AG10803 (cell line): ENCODE measurements around the gene TRPM1.

Experiments
- DNase-seq: peaks from one replicate; pipeline ENCODE4 v3.0.0; 2010; ENCODE audit warnings: low read depth
- H3K4me3 ChIP-seq: 2 replicates; pipeline ENCODE4 v1.5.1; 2011; ENCODE audit warnings: mild to moderate bottlenecking, low read length, control low read depth
- TF ChIP-seq, protein P1 (sequence below): conservative IDR thresholded peaks from 2 replicates; pipeline ENCODE4 v1.5.1; 2011; ENCODE audit warnings: mild to moderate bottlenecking, low read length, control low read depth, inconsistent platforms

The TRPM1 gene

DNA sequence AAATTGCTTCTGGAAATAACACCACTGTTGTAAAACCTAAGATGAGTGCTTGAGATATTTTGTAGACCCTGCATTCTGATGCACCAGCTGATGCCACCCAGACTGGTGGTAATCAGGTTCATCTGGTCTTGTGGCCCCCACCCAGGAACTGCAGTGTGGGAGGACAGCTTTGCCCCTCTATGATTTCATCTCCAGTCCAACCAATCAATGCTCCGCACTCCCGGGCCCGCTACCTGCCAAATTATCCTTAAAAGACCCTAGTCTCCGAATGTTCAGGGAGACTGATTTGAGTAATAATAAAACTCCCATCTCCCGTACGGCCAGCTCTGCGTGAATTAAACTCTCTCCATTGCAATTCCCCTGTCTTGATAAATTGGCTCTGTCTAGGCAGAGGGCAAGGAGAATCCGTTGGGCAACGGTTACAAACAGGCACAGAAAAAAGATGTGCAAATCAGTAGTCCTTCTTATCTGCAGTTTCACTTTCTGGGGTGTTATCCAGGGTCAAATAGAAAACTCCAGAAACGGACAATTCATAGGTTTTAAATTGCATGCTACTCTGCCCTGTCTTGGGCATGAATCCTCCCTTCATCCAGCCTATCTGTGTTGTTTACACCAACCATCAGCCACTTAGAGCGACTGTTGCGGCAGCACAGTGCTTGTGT is 29.2 kb upstream of the TRPM1 start:
- TF ChIP-seq, protein P1, sequence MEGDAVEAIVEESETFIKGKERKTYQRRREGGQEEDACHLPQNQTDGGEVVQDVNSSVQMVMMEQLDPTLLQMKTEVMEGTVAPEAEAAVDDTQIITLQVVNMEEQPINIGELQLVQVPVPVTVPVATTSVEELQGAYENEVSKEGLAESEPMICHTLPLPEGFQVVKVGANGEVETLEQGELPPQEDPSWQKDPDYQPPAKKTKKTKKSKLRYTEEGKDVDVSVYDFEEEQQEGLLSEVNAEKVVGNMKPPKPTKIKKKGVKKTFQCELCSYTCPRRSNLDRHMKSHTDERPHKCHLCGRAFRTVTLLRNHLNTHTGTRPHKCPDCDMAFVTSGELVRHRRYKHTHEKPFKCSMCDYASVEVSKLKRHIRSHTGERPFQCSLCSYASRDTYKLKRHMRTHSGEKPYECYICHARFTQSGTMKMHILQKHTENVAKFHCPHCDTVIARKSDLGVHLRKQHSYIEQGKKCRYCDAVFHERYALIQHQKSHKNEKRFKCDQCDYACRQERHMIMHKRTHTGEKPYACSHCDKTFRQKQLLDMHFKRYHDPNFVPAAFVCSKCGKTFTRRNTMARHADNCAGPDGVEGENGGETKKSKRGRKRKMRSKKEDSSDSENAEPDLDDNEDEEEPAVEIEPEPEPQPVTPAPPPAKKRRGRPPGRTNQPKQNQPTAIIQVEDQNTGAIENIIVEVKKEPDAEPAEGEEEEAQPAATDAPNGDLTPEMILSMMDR: no peak
- no peak overlapping the region for H3K4me3 ChIP-seq
- DNase-seq: no peak

DNA sequence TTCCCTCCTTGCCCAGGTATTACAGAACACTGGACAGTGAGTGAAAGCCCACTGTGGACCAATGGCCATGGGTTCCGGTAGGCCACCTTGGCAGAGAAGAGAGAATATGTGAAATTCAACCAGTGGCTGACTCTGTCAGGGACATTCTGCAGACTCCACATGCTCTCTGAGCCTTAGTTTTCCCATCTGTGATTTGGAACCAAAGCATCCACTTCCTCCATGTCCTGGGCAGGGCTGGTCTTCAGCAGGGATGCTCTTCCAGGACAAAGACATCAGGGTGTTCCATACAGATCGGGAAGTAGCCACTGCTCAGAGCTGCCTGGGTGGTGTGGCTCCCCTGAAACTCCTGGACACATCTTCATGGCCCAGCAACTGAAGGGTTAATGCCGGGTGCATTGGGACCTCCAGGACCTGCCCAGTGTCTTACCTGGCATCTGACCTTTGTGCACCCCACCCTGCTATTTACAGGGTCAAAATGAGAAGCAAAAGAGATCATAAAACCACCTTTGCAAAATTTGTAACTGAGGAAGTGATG is 28.3 kb upstream of the TRPM1 start:
- H3K4me3 ChIP-seq: no peak overlapping the region
- DNase-seq: no peak
- TF ChIP-seq, protein P1: no peak

DNA sequence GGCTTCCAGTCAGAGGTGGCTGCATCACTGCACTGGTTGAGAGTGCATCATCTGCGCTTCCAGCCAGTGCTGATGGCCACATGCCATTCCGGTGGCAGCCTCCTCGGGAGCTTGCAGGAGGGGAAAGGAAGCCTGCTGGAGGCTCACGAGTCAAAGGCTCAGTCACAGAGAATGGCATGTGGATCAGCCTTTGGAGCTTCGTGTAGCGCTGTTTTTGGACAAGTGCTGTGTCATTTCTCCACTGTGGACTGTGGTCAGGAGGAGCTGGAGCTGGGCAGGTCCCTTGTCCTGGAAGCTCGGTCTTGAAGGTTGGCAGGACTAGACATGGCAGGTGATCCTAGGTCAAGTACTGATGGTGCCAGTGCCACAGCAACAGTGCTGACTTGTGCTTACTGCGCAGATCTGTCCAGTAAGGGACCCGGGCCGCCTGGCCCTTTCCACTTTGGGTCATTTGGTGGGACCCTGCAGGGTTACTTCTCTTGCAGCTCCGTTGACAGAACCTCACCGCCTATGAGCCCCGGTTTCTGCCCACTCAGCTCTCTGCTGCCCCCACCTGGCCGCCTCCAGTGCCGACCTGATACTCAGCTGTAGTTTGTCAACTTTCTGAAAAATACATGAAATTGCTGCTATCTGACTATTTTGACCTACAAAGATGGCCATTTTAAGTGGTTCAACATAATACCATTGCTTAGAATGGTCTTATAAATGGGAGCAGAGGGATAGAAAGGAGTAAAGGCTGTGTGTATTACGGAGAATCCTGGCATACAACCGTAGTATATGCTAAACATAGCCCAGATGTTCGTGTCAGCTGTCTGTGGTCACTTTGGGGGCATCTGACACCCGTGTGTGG is 27.6 kb upstream of the TRPM1 start:
- peak; percentile 59 for DNase-seq
- TF ChIP-seq, protein P1: peak; percentile 98
- no peak overlapping the region; the same call in 1 of the 2 replicates for H3K4me3 ChIP-seq

DNA sequence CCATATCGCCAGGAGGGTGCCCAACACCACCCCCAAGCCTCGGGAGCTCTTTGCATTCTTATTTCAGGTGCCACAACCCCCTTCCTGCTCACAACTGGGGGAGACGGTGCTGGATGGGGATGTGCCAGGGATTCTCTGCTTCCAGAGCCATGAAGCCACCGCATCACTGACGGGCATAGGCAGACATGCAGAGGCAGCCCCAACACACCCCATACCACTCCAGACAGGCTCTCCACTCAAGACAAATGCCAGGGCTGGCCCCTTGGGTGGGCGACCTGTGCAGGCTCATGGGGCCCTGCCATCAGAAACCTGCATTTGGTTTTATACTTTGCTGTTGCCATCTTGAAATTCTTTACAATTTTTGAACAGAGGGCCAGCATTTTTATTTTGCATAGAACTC is 27.0 kb upstream of the TRPM1 start:
- TF ChIP-seq, protein P1: no peak
- H3K4me3 ChIP-seq: no peak overlapping the region
- no peak for DNase-seq

DNA sequence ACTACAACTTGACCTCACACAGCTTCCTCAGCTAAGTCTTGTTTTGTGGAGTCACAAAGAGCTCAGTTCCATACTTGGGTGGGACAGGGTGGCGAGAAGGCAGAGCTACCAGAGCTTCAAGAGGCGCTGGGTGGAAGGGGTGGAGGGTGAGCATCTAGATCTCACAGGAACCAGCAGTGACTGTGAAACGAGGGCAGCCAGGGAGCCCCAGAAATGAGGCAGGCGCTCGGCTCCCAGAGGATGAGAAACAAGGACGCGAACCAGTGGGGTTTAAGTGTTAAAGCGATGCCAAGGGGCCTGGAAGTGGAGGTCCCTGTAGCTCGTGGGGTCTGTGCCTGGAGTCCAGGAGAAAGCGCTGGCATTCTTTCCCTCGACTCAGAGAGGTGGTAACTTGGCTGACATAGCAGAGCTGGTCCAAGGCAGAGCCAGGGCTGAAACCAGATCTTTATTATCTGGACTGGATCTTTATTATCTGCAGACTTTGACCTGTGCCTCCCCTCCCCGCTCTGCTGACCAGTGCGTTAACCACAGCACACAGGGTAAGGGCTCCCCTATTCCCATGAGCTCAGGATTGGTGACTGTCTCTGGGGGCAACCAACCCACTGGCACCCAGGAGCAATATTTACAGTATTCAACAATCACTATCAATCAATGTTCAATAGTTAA is 26.2 kb upstream of the TRPM1 start:
- no peak for DNase-seq
- H3K4me3 ChIP-seq: no peak overlapping the region
- TF ChIP-seq, protein P1: no peak

DNA sequence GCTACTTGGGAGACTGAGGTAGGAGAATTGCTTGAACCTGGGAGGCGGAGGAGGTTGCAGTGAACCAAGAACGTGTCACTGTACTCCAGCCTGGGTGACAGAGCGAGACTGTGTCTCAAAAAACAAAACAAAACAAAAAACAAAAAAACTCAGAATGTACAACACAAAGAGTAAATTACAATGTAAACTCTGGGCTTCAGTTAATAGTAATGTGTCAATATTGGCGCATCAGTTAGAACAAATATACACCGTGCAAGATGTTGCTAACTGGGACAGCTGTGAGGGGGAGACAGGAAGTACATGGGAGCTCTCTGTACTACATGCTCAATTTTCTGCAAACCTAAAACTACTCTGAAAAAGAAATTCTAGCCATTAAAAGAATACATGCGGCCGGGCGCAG is 23.5 kb upstream of the TRPM1 start:
- H3K4me3 ChIP-seq: no peak overlapping the region
- DNase-seq: no peak
- TF ChIP-seq, protein P1: no peak
